Measurements from ENCODE around the gene SDSL. TPM values are rescaled to one million over a fixed set of nuclear protein-coding genes. Genes with fewer than 3 reads are reported as not detected.

Gene SDSL
- total RNA-seq, 4 donors from 2014 or later = 2.7 to 5.6 (median 3.2) TPM

- no peaks in the 10 kb centered on the region for H3K36me3 ChIP-seq
- peaks cover 4 to 30% (median 14%) of the 10 kb centered on the region in 4 donors for H3K4me1 ChIP-seq
- 2% methylated on average over 41 of the region's 51 CpGs for WGBS
- no peak overlapping the region for H3K27ac ChIP-seq (replicated peaks in 1 of 4)
- TF ChIP-seq POLR2AphosphoS5 (IDR thresholded peaks at IDR 0.05) (no peak), CTCF (IDR thresholded peaks at IDR 0.05) (no peak), EP300 (IDR thresholded peaks at IDR 0.05) (no peak), POLR2A (IDR thresholded peaks at IDR 0.05; ENCODE audit: low read depth) (no peak)
- no peaks in the 10 kb centered on the region for H3K9me3 ChIP-seq
- peaks cover 0 to 100% (median 64%) of the 10 kb centered on the region in 4 donors for H3K27me3 ChIP-seq
- H3K4me3 ChIP-seq = no peak overlapping the region
- intact Hi-C loops (cut with DNase I) = no loop called here
- DNase-seq (ENCODE audit: extremely low spot score) = no peak
Measured at GRCh38 chr12:113472191-113473121, 50.3 kb downstream of the SDSL start.

GRCh38 chr12:113473400-113473799 is 51.2 kb downstream of the SDSL start:
- H3K27me3 ChIP-seq = peaks cover 0 to 100% (median 63%) of the 10 kb centered on the region in 4 donors

GRCh38 chr12:113473942-113474341 is 51.8 kb downstream of the SDSL start:
- intact Hi-C loops (cut with DNase I) = no loop called here
- Histone ChIP-seq H3K27me3 (peaks cover 0 to 100% (median 63%) of the 10 kb centered on the region in 4 donors), H3K36me3 (no peaks in the 10 kb centered on the region), H3K27ac (replicated peaks in 1 of 4) (no peak overlapping the region), H3K4me3 (no peak overlapping the region), H3K4me1 (peaks cover 0 to 20% (median 3%) of the 10 kb centered on the region in 4 donors), H3K9me3 (no peaks in the 10 kb centered on the region)
- DNase-seq (ENCODE audit: extremely low spot score) = no peak
- TF ChIP-seq POLR2AphosphoS5 (IDR thresholded peaks at IDR 0.05) (no peak), EP300 (IDR thresholded peaks at IDR 0.05) (no peak), POLR2A (IDR thresholded peaks at IDR 0.05; ENCODE audit: low read depth) (no peak), CTCF (IDR thresholded peaks at IDR 0.05) (no peak)
- WGBS = 4% methylated on average over 5 of the region's 9 CpGs

More at GRCh38 chr12:113473400-113473799, 51.2 kb downstream of the SDSL start:
- no peak overlapping the region for H3K4me3 ChIP-seq
- peaks cover 0 to 21% (median 4%) of the 10 kb centered on the region in 4 donors for H3K4me1 ChIP-seq
- no peaks in the 10 kb centered on the region for H3K36me3 ChIP-seq
- 17% methylated on average over 6 of the region's 6 CpGs for WGBS
- TF ChIP-seq CTCF (IDR thresholded peaks at IDR 0.05) (no peak), POLR2AphosphoS5 (IDR thresholded peaks at IDR 0.05) (no peak), POLR2A (IDR thresholded peaks at IDR 0.05; ENCODE audit: low read depth) (no peak), EP300 (IDR thresholded peaks at IDR 0.05) (no peak)
- H3K9me3 ChIP-seq = no peaks in the 10 kb centered on the region
- DNase-seq (ENCODE audit: extremely low spot score) = no peak
- no peak overlapping the region for H3K27ac ChIP-seq (replicated peaks in 1 of 4)
- intact Hi-C loops (cut with DNase I) = no loop called here

GRCh38 chr12:113474635-113475436 is 52.7 kb downstream of the SDSL start:
- H3K27me3 ChIP-seq = peaks cover 0 to 100% (median 66%) of the 10 kb centered on the region in 4 donors

More at GRCh38 chr12:113474635-113475436, 52.7 kb downstream of the SDSL start:
- H3K9me3 ChIP-seq = no peaks in the 10 kb centered on the region
- no peak overlapping the region for H3K27ac ChIP-seq (replicated peaks in 1 of 4)
- WGBS = 4% methylated on average over 19 of the region's 19 CpGs
- no peak overlapping the region for H3K4me3 ChIP-seq
- intact Hi-C loops (cut with DNase I) = no loop called here
- peaks cover 0 to 26% (median 5%) of the 10 kb centered on the region in 4 donors for H3K4me1 ChIP-seq
- TF ChIP-seq POLR2AphosphoS5 (IDR thresholded peaks at IDR 0.05) = no peak
- no peak for TF ChIP-seq EP300 (IDR thresholded peaks at IDR 0.05)
- no peak for TF ChIP-seq POLR2A (IDR thresholded peaks at IDR 0.05; ENCODE audit: low read depth)
- no peak for TF ChIP-seq CTCF (IDR thresholded peaks at IDR 0.05)
- no peak for DNase-seq (ENCODE audit: extremely low spot score)
- H3K36me3 ChIP-seq = no peaks in the 10 kb centered on the region
